Measurements from ENCODE around the gene SLC6A8. TPM values are rescaled to one million over a fixed set of nuclear protein-coding genes. Genes with fewer than 3 reads are reported as not detected.

SLC6A8 gene
- total RNA-seq, 2 experiments from 2014 or later, result 2.5 to 2.7 TPM

DNA sequence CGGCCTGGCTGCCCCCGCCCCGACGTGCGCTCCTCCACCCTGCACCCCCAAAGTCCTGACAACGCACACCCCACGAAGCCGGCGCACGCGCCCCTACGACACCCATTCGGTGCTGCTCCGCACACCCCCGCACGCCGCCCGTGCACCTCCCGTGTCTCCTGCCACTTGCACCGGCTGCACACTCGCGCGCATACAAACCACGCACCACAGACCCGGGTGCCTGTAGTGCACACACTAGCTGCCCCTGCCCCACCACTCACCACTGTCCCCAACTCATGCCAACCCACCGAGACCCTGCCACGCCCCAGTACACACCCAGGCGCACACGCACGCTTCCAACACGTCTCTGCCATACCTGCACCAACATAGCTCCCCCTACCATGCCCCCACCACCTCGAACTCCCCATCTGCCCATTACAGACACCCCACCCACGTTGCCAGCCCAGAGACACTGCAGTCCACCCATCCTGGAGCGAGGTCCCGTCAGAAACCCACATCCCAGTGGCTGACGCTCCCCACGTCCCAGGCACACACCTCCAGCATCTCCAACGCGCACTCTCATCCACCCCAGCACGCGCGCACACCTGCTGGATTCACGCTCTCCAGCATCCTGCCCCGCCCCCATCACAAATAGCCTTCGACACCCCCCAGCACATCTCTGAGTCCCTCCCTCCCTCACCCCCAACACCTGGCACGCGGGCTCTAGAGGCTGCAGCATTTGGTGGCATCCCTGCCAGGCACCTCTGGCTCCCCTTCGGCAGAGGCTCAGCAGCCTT lies 44.9 kb upstream of the SLC6A8 start:
- intact Hi-C loops (cut with micrococcal nuclease), result no loop called here
- TF ChIP-seq, protein P1, sequence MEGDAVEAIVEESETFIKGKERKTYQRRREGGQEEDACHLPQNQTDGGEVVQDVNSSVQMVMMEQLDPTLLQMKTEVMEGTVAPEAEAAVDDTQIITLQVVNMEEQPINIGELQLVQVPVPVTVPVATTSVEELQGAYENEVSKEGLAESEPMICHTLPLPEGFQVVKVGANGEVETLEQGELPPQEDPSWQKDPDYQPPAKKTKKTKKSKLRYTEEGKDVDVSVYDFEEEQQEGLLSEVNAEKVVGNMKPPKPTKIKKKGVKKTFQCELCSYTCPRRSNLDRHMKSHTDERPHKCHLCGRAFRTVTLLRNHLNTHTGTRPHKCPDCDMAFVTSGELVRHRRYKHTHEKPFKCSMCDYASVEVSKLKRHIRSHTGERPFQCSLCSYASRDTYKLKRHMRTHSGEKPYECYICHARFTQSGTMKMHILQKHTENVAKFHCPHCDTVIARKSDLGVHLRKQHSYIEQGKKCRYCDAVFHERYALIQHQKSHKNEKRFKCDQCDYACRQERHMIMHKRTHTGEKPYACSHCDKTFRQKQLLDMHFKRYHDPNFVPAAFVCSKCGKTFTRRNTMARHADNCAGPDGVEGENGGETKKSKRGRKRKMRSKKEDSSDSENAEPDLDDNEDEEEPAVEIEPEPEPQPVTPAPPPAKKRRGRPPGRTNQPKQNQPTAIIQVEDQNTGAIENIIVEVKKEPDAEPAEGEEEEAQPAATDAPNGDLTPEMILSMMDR (IDR thresholded peaks at IDR 0.05), result no peak
- Mint-ChIP-seq H3K36me3 (ENCODE audit: low read depth) (no peaks in the 10 kb centered on the region), H3K27me3 (peaks cover 39% of the 10 kb centered on the region), H3K9me3 (no peaks in the 10 kb centered on the region), H3K4me3 (no peak overlapping the region), H3K27ac (no peak overlapping the region), H3K4me1 (ENCODE audit: low read depth) (peaks cover 7% of the 10 kb centered on the region)
- ChIA-PET POLR2A (no interaction called here), CTCF (interaction anchor here (0.9 kb wide), 3 partner anchors 17 to 69 kb away, joined by 3 to 4 read pairs (median 3); no protein-coding TSS in a partner anchor)
- DNase-seq (no peak), ATAC-seq (no peak)

DNA sequence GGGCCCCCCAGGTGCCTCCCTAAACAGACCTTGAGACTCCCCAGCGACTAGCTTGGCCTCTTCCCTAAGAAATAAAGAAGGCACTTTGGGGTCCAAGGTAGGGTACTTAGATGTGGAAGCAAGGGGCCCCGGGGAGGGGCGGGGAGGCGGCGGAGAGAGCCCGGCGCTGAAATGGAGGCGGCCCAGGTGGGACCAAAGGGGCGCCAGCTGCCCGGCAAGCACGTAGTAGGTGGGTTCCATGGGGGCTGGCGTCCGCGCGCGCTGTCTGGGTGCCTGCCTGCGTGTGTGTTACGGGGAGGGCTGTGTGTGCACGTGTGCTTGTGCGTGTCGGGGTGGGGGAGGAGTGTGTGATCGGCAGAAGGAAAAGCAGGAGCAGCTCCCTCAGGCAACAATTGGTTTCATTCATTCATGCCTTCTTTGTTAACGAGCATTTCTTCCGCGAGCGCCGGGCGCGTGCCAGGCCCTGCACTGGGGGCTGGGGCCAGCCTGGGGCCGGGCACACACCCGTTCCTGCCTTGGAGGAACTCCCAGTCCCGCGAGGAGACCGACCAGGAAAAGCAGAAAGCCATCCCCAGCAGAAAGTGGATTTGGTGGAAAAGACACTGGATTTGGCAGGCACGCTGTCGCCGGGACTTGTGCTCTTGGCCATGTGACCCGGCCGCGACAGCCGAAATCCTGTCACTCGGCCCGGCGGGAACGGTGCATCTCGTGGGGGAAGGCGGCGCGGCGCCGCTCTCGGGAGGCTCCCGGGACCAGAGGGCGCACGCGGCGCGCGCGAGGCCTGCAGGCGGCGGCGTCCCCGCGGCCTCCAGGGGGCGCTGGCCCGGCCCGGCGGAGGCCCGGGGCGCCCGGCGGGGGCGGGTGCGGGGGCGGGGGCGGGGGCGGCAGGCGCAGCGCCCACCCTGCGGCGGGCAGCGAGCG lies 44.0 kb upstream of the SLC6A8 start:
- CTCF ChIA-PET, result interaction anchor here (0.9 to 3.3 kb wide), 6 partner anchors 16 to 70 kb away, joined by 3 to 12 read pairs (median 4); no protein-coding TSS in a partner anchor
- H3K4me3 Mint-ChIP-seq, result no peak overlapping the region

GRCh38 chrX:153644356-153645125 lies 43.2 kb upstream of the SLC6A8 start:
- ChIA-PET CTCF (interaction anchor here (0.8 to 3.3 kb wide), 8 partner anchors 17 to 701 kb away, joined by 3 to 12 read pairs (median 4); partner anchors contain the start of gene CCNQ), POLR2A (no interaction called here)
- Mint-ChIP-seq H3K4me1 (ENCODE audit: low read depth) (peaks cover 7% of the 10 kb centered on the region), H3K4me3 (no peak overlapping the region), H3K27ac (no peak overlapping the region), H3K27me3 (peaks cover 40% of the 10 kb centered on the region), H3K36me3 (ENCODE audit: low read depth) (no peaks in the 10 kb centered on the region), H3K9me3 (no peaks in the 10 kb centered on the region)
- ATAC-seq (no peak), DNase-seq (no peak)
- intact Hi-C loops (cut with micrococcal nuclease), result loop anchor here (5.0 kb wide), 1 partner anchor 87 kb away; no protein-coding TSS in a partner anchor
- TF ChIP-seq, protein P1 (IDR thresholded peaks at IDR 0.05), result no peak

More for the DNA sequence above, 44.0 kb upstream of the SLC6A8 start:
- DNase-seq (no peak), ATAC-seq (peak; percentile 38)
- H3K9me3 Mint-ChIP-seq, result no peaks in the 10 kb centered on the region
- POLR2A ChIA-PET, result no interaction called here
- TF ChIP-seq, protein P1 (IDR thresholded peaks at IDR 0.05), result no peak
- no peak overlapping the region for H3K27ac Mint-ChIP-seq
- H3K4me1 Mint-ChIP-seq (ENCODE audit: low read depth), result peaks cover 7% of the 10 kb centered on the region
- peaks cover 42% of the 10 kb centered on the region for H3K27me3 Mint-ChIP-seq
- intact Hi-C loops (cut with micrococcal nuclease), result no loop called here
- H3K36me3 Mint-ChIP-seq (ENCODE audit: low read depth), result no peaks in the 10 kb centered on the region

- H3K9me3 Mint-ChIP-seq, result no peaks in the 10 kb centered on the region
- H3K27me3 Mint-ChIP-seq, result peaks cover 40% of the 10 kb centered on the region
- ATAC-seq (no peak), DNase-seq (no peak)
- H3K4me1 Mint-ChIP-seq (ENCODE audit: low read depth), result peaks cover 7% of the 10 kb centered on the region
- no peak overlapping the region for H3K27ac Mint-ChIP-seq
- intact Hi-C loops (cut with micrococcal nuclease), result loop anchor here (5.0 kb wide), 1 partner anchor 88 kb away; no protein-coding TSS in a partner anchor
- TF ChIP-seq, protein P1 (IDR thresholded peaks at IDR 0.05), result no peak
- no peak overlapping the region for H3K4me3 Mint-ChIP-seq
- H3K36me3 Mint-ChIP-seq (ENCODE audit: low read depth), result no peaks in the 10 kb centered on the region
- POLR2A ChIA-PET, result no interaction called here
- CTCF ChIA-PET, result interaction anchor here (0.8 to 3.3 kb wide), 9 partner anchors 16 to 702 kb away, joined by 3 to 12 read pairs (median 4); partner anchors contain the start of gene CCNQ
Observed at GRCh38 chrX:153645151-153645550, 42.6 kb upstream of the SLC6A8 start.

Data from activated CD8-positive, alpha-beta T cell treated with anti-CD3 and anti-CD28 coated beads for 36 hours (primary cell).